ENCODE results near the gene ZNF577.
"Not testable (repeated sequence)": the region's sequence is repeated elsewhere in the genome, so short reads cannot be mapped to it uniquely, and the experiment has no call there.

Gene ZNF577

DNA sequence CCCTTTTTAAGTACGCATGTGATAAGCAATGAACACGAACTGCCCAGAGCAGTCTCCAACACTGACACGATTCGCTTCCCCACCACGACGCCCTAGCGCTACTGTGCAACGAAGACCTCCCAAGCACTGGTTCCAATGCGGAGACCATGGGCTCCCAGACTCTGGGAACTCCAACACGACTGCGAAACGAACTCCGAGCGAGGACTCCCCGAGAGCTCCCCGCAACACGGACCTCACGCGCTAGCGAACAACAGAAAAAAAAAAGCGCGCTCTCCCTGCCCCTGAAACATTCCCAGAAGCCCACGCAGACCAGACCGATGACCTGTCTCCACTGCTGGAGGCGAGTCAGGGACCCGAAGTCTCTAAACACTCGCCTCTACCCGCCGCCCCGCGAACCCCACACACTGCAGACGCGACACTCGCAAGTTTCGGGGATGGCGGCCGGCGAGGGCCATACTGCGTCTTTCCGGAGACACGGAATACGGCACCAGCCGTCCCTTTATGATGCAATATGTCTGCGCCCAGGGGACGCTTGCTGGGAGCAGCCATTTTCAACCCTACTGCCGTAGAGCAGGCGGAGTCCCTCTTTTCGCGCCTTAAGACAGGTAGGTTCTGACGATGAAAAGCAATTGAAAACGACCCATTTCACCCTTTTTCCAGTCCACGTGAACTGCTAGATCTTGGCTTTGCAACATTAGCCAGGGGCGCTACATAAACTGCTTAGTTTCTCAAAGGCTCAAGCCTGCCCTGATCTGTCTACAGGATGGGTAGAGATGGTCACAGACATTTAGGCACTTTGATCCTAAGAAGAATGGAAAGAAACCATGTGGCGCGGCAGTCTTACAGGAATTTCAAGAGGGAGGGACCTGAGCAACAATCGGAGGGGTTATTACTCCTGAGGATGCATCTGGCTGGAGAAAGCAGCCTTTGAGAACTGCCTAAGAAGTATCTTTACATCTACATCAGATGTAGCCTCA, at the start of gene ZNF577:
ZNF577 (minus strand) TSS at position 430 of the 977 bp plus-strand sequence. CDS start 7,569 bp downstream, outside the sequence.
- peak; percentile 65 for DNase-seq

DNA sequence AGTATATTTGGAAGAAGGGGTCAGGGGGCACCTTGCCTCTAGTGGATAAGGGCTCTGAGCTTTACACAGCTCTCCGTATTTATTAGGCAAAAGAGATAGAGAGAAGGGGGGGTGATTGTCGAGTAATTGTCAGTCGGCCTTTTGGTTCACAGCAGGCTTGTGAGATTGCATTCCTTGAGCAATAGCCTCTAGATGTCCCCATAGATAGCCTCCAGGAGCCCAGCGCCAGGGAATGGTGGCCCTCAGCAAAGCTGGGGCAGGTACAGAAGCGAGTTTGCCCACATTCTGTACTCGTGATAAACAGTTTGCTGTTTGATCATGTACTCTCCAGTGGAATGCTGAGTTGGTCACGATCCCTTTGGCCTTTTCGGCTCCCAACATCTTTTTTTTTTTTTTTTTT, 44.2 kb upstream of the ZNF577 start:
- no peak for DNase-seq

DNA sequence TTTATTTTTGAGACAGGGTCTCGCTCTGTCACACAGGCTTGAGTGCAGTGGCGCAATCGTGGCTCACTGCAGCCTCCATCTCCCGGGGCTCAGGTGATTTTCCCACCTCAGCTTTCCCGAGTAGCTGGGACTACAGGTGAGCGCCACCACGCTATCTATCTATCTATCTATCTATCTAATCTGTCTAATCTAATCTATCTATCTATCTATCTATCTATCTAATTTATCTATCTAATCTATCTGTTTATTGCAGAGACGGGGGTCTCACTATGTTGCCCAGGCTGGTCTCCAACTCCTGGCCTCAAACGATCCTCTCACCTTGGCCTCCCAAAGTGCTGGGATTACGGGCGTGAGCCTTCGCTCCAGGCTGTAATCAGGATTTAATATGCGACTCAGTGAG, 40.1 kb upstream of the ZNF577 start:
- DNase-seq: no peak

DNA sequence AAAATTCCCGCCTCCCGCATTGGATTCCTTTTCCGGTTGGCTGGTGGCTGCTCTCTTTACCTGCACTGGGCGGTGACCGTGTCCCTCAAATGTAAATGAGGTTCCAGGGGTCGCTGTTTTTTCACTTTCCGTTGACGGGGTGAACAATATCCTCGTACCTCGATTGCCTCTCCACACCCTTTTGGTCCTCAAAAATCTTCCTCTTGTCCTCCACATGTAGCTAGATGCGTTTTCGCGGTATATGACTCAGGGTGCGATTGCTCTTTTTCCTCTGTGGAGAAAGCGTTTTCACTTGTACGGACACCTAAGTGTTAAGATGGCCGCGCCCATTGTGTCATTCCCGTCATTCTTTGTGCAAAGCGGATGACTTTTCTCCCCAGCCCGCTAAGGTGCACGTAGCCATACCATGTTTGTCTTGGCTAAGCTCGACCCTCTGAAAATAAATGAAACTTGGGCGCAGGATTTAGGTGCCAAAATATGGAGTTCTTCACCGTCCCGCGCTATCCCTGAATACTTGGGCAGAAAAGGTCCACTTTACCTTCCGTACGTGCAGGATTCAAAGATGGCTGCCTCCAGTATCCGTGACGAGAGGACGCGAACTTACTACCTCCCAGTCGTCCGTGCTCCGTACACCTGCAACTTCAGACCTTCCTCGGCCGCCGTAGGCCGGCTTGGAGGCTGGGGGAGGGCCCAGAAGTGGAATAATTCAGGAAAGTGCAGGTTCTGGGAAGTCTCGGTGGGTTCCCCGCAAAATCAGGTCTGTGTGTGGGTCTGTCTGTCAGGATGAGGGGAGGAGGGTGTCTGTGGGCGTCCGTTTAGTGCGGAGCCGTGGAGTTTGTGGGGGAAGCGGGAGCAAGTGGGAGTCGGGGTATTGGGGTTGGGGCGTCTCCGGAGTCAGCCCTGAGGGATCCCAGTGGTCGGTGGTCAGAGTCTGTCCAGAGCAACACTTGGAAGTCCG, 39.3 kb upstream of the ZNF577 start, which contains the start of gene ZNF613:
ZNF613 (plus strand) TSS at position 689 of the 958 bp plus-strand sequence. CDS start 8,749 bp downstream, outside the sequence.
- DNase-seq: peak; percentile 85

DNA sequence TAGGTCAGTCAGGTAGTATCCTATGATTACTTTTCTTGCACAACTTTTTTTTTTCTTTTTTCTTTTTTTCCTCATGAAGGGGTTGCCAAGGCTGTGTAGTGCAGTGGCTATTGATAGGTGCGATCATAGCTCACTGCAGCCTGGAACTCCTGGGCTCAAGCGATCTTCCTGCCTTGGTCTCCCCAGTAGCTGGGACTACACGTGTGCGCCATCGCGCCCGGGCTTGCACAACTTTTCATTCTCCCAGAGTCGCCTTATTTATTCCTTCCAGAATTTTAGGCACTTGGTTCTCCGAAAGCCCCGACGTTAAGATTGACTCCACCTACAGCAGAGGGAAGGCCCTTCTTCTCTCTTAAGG, 38.7 kb upstream of the ZNF577 start:
- no peak for DNase-seq

DNA sequence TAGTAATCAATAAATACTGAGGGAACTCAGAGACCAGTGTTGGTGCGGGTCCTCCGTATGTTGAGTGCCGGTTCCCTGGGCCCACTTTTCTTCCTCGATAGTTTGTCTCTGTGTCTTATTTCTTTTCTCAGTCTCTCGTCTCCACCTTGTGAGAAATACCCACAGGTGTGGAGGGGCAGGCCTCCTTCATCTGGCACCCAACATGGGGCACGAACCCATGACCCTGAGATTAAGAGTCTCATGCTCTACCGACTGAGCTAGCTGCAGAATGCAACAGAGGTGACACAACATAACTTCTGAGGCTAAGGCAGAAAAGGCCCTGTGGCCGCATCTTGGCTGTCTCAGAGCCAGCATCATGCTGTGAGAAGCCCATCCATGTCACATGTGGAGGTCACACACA, 34.2 kb upstream of the ZNF577 start:
- peak; percentile 18 for DNase-seq

DNA sequence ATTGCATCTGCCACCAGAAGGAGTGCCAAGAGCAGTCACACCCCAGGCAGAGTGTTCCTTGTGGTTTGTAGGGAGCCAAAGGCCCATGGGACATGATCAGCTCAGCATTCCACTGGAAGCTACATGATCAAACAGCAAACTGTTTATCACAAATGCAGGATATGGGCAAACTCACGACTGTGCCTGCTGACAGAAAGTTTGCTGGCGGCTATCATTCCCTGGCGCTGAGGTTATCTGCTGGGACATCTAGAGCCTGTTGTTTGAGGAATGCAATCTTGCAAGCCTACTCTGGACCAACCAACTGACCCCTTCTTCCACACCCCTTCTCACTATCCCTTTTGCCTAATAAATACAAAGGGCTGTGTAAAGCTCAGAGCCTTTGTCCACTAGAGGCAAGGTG, 31.9 kb upstream of the ZNF577 start:
- DNase-seq: no peak

DNA sequence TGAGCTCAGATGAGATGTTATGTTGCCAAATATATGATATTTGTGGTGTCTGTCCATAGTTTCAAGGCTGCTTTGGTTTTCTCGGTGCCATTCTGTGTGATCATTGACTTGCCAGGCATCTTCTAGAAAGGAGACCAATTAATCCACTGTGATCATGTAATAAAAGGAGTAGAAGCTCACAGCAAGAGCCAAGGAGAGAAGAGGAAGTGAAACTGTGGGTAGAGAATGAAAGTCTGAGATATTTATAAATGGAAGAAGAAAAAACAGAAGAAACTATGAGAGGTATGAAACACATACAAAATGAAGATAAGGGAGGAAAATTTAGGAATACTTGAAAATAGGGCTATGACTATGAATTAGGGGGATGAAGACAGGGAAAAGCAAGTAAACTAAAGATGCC, 28.4 kb upstream of the ZNF577 start:
- no peak for DNase-seq

DNA sequence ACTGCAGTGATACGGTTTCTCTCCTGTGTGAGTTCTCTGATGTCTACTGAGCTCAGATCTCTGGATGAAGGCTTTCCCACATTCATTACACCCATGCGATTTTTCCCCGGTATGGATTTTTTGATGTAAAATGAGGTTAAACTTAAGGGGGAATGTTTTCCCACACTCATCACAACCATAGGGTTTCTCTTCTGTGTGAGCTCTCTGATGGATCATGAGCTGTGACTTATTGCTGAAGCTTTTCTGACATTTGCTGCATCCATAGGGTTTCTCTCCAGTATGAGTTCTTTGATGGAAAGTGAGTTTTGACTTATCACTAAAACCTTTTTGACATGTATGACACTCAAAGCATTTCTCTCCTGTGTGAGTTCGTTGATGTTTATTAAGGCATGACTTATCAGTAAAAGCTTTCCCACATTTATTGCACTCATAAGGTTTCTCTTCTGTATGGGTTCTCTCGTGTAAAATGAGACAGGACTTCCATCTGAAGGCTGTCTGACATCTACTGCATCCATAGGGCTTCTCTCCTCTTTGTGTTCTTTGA, 27.6 kb upstream of the ZNF577 start:
- no peak for DNase-seq

DNA sequence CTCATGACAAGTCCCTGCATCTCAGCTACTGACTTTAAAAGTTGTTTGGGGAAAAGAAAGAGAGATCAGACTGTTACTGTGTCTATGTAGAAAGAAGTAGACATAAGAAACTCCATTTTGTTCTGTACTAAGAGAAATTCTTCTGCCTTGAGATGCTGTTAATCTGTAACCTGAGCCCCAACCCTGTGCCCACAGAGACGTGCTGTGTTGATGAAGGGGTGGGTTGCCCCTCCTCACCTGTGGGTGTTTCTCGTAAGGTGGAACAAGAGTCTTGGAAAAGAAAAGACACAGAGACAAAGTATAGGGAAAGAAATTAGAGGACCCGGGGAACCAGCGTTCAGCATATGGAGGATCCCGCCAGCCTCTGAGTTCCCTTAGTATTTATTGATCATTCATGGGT, 20.2 kb upstream of the ZNF577 start:
- DNase-seq: not testable (repeated sequence)

DNA sequence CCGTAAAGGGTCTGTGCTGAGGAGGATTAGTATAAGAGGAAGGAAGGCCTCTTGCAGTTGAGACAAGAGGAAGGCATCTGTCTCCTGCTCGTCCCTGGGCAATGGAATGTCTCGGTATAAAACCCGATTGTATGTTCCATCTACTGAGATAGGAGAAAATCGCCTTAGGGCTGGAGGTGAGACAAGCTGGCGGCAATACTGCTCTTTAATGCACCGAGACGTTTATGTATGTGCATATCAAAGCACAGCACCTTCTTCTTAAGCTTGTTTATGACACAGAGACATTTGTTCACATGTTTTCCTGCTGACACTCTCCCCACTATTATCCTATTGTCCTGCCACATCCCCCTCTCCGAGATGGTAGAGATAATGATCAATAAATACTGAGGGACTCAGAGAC, 18.4 kb upstream of the ZNF577 start:
- not testable (repeated sequence) for DNase-seq

DNA sequence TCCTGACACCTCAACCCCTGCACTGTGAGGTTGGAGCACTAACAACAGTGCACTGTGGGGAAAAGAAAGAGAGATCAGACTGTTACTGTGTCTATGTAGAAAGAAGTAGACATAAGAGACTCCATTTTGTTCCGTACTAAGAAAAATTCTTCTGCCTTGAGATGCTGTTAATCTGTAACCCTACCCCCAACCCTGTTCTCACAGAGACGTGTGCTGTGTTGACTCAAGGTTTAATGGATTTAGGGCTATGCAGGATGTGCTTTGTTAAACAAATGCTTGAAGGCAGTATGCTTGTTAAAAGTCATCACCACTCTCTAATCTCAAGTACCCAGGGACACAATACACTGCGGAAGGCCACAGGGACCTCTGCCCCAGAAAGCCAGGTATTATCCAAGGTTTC, 17.9 kb upstream of the ZNF577 start:
- not testable (repeated sequence) for DNase-seq

DNA sequence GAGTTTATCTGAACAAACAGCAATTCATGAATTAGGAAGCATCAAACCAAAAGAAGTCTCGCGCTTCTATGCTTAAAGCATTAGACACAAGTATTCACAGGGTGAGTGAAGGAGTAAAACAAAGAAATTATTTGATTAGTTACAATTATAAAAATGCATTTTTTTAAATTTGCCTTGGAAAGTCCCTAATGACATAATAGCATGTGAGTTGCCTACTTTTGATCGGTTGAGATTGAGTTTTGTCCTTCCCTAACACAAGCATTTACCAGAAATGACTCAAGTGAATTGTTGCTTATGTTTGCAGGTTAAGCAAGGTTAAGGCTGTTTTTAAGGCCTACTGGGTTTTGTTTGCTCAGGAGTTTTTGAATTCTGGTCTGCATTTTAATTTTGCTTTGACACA, 17.5 kb upstream of the ZNF577 start:
- DNase-seq: no peak

DNA sequence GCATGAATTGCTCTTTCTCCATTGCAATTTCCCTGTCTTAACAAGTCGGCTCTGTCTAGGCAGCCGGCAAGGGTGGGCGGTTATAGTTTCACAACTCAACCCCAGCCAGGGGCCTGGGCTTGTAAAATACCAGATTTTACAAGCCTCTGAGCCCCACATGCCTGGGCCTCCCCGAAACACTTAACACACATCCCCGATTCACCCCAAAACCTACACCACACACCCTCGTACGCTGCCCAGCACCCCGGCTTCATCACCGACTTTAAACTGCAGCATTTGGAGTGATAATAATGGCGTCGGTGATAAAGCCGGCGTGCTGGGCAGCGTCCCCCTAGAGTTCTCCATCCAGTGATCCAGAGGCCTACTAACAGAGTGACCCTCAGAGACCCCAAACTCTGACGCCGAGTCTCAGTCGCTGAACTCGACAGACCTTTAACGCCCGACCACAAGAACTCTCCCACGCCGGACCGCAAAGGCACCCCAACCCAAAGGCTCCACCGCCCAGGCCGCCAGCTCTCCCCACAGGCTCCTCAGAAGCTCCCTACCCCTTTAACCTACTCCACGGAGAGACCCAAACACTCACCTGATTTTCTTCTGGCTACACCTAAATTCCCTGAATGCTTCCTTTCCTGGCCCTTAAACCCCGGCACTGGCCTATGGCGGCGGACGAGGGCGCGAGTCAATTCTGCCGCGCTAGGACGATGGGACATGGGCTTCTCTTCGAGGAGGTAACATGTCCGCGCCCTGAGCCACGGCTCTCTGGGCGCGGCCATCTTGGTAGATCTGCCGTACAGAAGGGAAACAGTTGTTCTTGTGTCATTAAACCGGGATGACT, 16.8 kb upstream of the ZNF577 start, which contains the start of gene ZNF649:
ZNF649 (minus strand) TSS at position 687 of the 835 bp plus-strand sequence. CDS start 4,910 bp downstream, outside the sequence.
- DNase-seq: peak; percentile 80

DNA sequence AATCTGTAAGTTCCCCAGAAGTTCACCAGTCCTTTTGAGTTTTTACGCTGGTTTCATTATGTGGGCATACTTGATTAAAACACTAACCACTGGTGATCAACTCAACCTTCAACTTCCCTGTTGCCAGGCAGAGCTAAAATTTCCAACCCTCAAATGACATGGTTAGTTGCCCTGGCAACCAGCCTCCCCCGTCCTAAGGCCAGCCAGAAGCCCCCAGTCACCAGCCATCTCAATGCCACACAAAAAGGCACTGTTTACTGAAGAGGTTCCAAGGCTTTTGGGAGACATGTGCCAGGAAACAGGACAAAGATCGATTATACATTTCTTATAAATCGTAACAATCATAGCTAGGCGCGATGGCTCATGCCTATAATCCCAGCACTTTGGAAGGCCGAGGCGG, 15.4 kb upstream of the ZNF577 start:
- DNase-seq: no peak

DNA sequence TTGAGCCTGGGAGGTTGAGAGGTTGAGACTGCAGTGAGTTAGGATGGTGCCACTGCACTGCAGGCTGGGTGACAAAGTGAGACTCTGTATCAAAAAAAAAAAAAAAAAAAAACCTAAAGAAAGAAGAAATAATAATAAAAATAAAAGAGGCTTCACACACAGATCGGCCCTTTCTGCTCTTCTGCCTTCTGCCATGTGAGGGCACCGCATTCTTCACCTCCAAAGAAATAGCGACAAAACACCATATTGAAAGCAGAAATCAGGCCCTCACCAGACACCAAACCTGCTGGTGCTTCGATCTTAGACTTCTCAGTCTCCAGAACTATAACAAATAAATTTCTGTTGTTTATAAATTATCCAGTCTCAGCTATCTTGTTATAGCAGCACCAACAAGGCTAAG, 14.1 kb upstream of the ZNF577 start:
- no peak for DNase-seq

DNA sequence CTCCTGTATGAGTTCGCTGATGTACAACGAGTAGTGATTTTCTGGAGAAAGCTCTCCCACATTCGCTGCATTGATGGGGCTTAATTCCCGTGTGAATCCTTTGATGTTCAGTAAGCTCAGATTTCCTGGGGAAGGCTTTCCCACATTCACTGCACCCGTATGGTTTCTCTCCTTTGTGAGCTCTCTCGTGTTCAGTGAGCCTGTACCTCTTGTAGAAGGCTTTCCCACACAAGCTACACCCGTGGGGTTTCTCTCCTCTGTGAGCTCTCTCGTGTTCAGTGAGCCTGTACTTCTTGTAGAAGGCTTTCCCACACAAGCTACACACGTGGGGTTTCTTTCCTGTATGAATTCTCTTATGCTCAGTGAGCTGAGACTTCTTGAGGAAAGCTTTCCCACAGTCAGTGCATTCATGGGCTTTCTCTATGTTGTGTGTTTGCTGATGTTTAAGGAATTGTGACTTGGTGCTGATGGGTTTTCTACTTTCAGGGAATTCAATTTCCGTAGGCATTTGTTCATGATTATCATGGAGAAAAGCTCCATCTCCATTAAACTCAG, 3.5 kb upstream of the ZNF577 start:
- no peak for DNase-seq

DNA sequence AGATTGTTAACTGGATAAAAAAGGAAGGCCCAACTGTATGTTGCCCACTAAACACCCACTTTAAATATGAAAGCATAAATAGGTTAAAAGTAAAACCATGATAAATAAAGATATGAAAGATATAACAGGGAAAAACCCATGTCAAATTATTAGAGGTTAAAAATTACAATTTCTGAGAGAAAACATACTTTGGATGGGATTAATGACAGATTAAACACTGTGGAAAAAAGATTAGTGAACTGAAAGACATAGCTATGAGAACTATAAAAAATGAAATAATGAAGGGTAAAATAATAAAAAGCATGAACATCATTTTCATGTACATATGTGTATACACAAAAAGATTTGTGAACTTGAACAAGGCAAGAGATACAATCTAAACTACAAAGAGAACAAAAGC, 2.2 kb upstream of the ZNF577 start:
- no peak for DNase-seq

DNA sequence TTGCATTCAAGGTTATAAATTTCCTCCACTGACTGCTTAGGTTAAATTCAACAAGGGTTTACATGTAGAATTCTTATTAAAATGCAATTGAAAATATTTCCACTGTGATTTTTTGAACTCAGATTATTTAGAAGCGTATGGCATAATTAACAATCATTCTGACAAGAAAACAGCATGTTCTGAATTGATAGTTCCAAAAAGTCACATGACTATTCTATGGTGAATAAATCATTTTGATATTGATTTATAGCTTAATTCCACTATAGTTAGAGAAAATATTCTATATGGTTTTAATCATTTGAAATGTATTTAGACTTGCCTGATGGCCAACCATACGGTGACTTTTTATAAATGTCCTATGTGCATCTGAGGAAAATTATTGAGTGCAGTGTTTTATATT, 3.0 kb downstream of the ZNF577 start:
- DNase-seq: no peak

DNA sequence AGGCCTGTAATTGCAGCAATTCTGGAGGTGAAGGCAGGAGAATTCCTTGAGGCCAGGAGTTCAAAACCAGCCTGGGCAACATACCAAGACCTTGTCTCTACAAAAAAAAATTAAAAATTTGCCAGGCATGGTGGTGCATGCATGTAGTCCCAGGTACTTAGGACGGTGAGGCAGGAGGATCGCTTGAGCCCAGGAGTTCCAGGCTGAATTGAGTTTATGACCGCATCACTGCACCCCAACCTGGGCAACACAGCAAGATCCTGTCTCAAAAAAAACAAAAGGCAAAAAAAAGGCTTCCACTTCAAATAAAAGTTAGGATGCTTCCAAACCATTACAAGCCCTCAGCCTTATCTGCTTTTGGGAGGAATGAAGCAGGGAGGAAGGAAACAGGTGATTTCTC, 5.2 kb downstream of the ZNF577 start:
- no peak for DNase-seq

DNA sequence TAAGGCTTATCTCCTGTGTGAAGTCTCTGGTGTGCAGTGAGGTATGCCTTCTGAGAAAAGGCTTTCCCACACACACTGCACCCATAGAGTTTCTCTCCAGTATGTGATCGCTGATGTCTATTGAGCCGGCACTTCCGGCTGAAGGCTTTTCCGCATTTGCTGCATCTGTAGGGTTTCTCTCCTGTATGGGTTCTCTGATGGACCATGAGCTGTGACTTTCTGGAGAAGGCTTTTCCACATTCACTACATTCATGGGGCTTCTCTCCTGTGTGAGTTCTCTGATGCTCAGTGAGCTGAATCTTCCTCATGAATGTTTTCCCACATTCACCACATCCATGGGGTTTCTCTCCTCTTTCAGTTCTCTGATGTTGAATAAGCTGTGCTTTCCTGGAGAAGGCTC, 14.7 kb downstream of the ZNF577 start:
- no peak for DNase-seq
